ENCODE measurements around the gene SYT6. TPM values are rescaled to one million over a fixed set of nuclear protein-coding genes. Genes with fewer than 3 reads are reported as not detected.

Gene SYT6
- total and polyA plus RNA-seq, 5 experiments from 2014 or later: not detected

GRCh38 chr1:114109981-114110380 lies 43.7 kb downstream of the SYT6 start:
- no peaks in the 10 kb centered on the region for H3K9me3 Mint-ChIP-seq
- ATAC-seq: no peak
- POLR2A ChIA-PET: interaction anchor here (0.6 kb wide), 1 partner anchor 10 kb away, joined by 3 read pairs; no protein-coding TSS in a partner anchor

GRCh38 chr1:114108751-114109255 lies 44.9 kb downstream of the SYT6 start:
- Mint-ChIP-seq H3K4me1 (peaks cover 6 to 16% (median 9%) of the 10 kb centered on the region in 4 donors), H3K4me3 (no peak overlapping the region), H3K9me3 (no peaks in the 10 kb centered on the region), H3K36me3 (no peaks in the 10 kb centered on the region), H3K27me3 (peaks cover 0 to 6% (median 0%) of the 10 kb centered on the region in 5 donors), H3K27ac (peak overlapping the region in 1 of 10 donors; percentile 63)
- POLR2A ChIA-PET: no interaction called here
- DNase-seq (no peak), ATAC-seq (no peak)

More at GRCh38 chr1:114109981-114110380, 43.7 kb downstream of the SYT6 start:
- no peaks in the 10 kb centered on the region for H3K36me3 Mint-ChIP-seq
- DNase-seq: no peak
- no peak overlapping the region for H3K27ac Mint-ChIP-seq
- no peak overlapping the region for H3K4me3 Mint-ChIP-seq
- H3K4me1 Mint-ChIP-seq: peaks cover 6 to 16% (median 11%) of the 10 kb centered on the region in 4 donors
- peaks cover 0 to 2% (median 0%) of the 10 kb centered on the region in 5 donors for H3K27me3 Mint-ChIP-seq

GRCh38 chr1:114107474-114108435 lies 45.9 kb downstream of the SYT6 start:
- ATAC-seq (no peak), DNase-seq (no peak)
- Mint-ChIP-seq H3K9me3 (no peaks in the 10 kb centered on the region), H3K4me1 (peaks cover 0 to 9% (median 2%) of the 10 kb centered on the region in 4 donors), H3K27ac (no peak overlapping the region), H3K4me3 (no peak overlapping the region), H3K36me3 (no peaks in the 10 kb centered on the region), H3K27me3 (peaks cover 0 to 6% (median 0%) of the 10 kb centered on the region in 5 donors)
- POLR2A ChIA-PET: no interaction called here

- H3K27ac Mint-ChIP-seq: no peak overlapping the region
- H3K9me3 Mint-ChIP-seq: no peaks in the 10 kb centered on the region
- peaks cover 0 to 6% (median 2%) of the 10 kb centered on the region in 4 donors for H3K4me1 Mint-ChIP-seq
- H3K27me3 Mint-ChIP-seq: peaks cover 0 to 7% (median 0%) of the 10 kb centered on the region in 5 donors
- H3K36me3 Mint-ChIP-seq: no peaks in the 10 kb centered on the region
- DNase-seq (no peak), ATAC-seq (no peak)
- POLR2A ChIA-PET: no interaction called here
- no peak overlapping the region for H3K4me3 Mint-ChIP-seq
These were observed 48.2 kb downstream of the SYT6 start for GRCh38 chr1:114105421-114105979.

- POLR2A ChIA-PET: no interaction called here
- Mint-ChIP-seq H3K4me3 (no peak overlapping the region), H3K27ac (peak overlapping the region in 1 of 10 donors; percentile 60), H3K9me3 (no peaks in the 10 kb centered on the region), H3K27me3 (peaks cover 0 to 7% (median 0%) of the 10 kb centered on the region in 5 donors), H3K36me3 (no peaks in the 10 kb centered on the region), H3K4me1 (peaks cover 0 to 6% (median 2%) of the 10 kb centered on the region in 4 donors)
- no peak for DNase-seq
- no peak for ATAC-seq
These were observed 48.7 kb downstream of the SYT6 start for GRCh38 chr1:114104949-114105348.

- POLR2A ChIA-PET: no interaction called here
- no peak overlapping the region for H3K27ac Mint-ChIP-seq
- peaks cover 0 to 6% (median 2%) of the 10 kb centered on the region in 4 donors for H3K4me1 Mint-ChIP-seq
- DNase-seq (no peak), ATAC-seq (no peak)
- H3K4me3 Mint-ChIP-seq: no peak overlapping the region
- H3K27me3 Mint-ChIP-seq: peaks cover 0 to 9% (median 1%) of the 10 kb centered on the region in 5 donors
- no peaks in the 10 kb centered on the region for H3K9me3 Mint-ChIP-seq
- no peaks in the 10 kb centered on the region for H3K36me3 Mint-ChIP-seq
These were observed 49.7 kb downstream of the SYT6 start for GRCh38 chr1:114103992-114104391.

- peaks cover 0 to 4% (median 2%) of the 10 kb centered on the region in 4 donors for H3K4me1 Mint-ChIP-seq
- DNase-seq (no peak), ATAC-seq (no peak)
- H3K4me3 Mint-ChIP-seq: no peak overlapping the region
- POLR2A ChIA-PET: no interaction called here
- H3K27me3 Mint-ChIP-seq: peaks cover 4 to 13% (median 10%) of the 10 kb centered on the region in 5 donors
- no peaks in the 10 kb centered on the region for H3K9me3 Mint-ChIP-seq
- H3K36me3 Mint-ChIP-seq: no peaks in the 10 kb centered on the region
- no peak overlapping the region for H3K27ac Mint-ChIP-seq
These were observed 51.5 kb downstream of the SYT6 start for GRCh38 chr1:114102136-114102535.

GRCh38 chr1:114100148-114100547 lies 53.5 kb downstream of the SYT6 start:
- no peak for DNase-seq
- Mint-ChIP-seq H3K36me3 (no peaks in the 10 kb centered on the region), H3K4me3 (no peak overlapping the region), H3K9me3 (no peaks in the 10 kb centered on the region), H3K27me3 (peaks cover 4 to 14% (median 10%) of the 10 kb centered on the region in 5 donors), H3K27ac (no peak overlapping the region), H3K4me1 (peaks cover 0 to 4% (median 2%) of the 10 kb centered on the region in 4 donors)
- ATAC-seq: no peak
- POLR2A ChIA-PET: no interaction called here

- Mint-ChIP-seq H3K4me1 (peaks cover 0 to 4% (median 2%) of the 10 kb centered on the region in 4 donors), H3K9me3 (no peaks in the 10 kb centered on the region), H3K27me3 (peaks cover 5 to 13% (median 9%) of the 10 kb centered on the region in 5 donors), H3K4me3 (no peak overlapping the region), H3K36me3 (no peaks in the 10 kb centered on the region), H3K27ac (no peak overlapping the region)
- ATAC-seq: no peak
- no peak for DNase-seq
- POLR2A ChIA-PET: no interaction called here
These were observed 54.4 kb downstream of the SYT6 start for GRCh38 chr1:114099268-114099667.

GRCh38 chr1:114097109-114097508 lies 56.6 kb downstream of the SYT6 start:
- no peaks in the 10 kb centered on the region for H3K4me1 Mint-ChIP-seq
- H3K27me3 Mint-ChIP-seq: peaks cover 4 to 13% (median 5%) of the 10 kb centered on the region in 5 donors
- no peak overlapping the region for H3K27ac Mint-ChIP-seq
- no peak overlapping the region for H3K4me3 Mint-ChIP-seq
- no peak for DNase-seq
- POLR2A ChIA-PET: no interaction called here
- H3K36me3 Mint-ChIP-seq: no peaks in the 10 kb centered on the region
- ATAC-seq: no peak
- no peaks in the 10 kb centered on the region for H3K9me3 Mint-ChIP-seq

- POLR2A ChIA-PET: no interaction called here
These were observed 59.0 kb downstream of the SYT6 start for GRCh38 chr1:114094675-114095074.

GRCh38 chr1:114094363-114094634 lies 59.4 kb downstream of the SYT6 start:
- ATAC-seq (no peak), DNase-seq (no peak)
- Mint-ChIP-seq H3K4me1 (peaks cover 0 to under 1% (median 0%) of the 10 kb centered on the region in 4 donors), H3K36me3 (no peaks in the 10 kb centered on the region), H3K27ac (no peak overlapping the region), H3K4me3 (no peak overlapping the region), H3K27me3 (peaks cover 5 to 21% (median 10%) of the 10 kb centered on the region in 5 donors), H3K9me3 (no peaks in the 10 kb centered on the region)
- POLR2A ChIA-PET: no interaction called here

More at GRCh38 chr1:114094675-114095074, 59.0 kb downstream of the SYT6 start:
- no peak overlapping the region for H3K27ac Mint-ChIP-seq
- no peak for ATAC-seq
- no peaks in the 10 kb centered on the region for H3K36me3 Mint-ChIP-seq
- no peaks in the 10 kb centered on the region for H3K9me3 Mint-ChIP-seq
- H3K27me3 Mint-ChIP-seq: peaks cover 5 to 21% (median 9%) of the 10 kb centered on the region in 5 donors
- no peak overlapping the region for H3K4me3 Mint-ChIP-seq
- DNase-seq: no peak
- no peaks in the 10 kb centered on the region for H3K4me1 Mint-ChIP-seq

Measured in naive thymus-derived CD8-positive, alpha-beta T cell (primary cell).